Activated naive CD4-positive, alpha-beta T cell treated with Interleukin-2 at 50 U/mL for 16 hours (primary cell): ENCODE results near the gene GRK5.
"Not testable (repeated sequence)": the region's sequence is repeated elsewhere in the genome, so short reads cannot be mapped to it uniquely, and the experiment has no call there.

ENCODE experiments used
- DNase-seq: peaks from one replicate; pipeline ENCODE4 v3.0.0-alpha.2; 2020

Gene GRK5

GRCh38 chr10:119252470-119253151 is 45.2 kb downstream of the GRK5 start:
- DNase-seq, result no peak

GRCh38 chr10:119253433-119254174 is 46.2 kb downstream of the GRK5 start:
- DNase-seq, result peak; percentile 49

- DNase-seq, result no peak
Measured at GRCh38 chr10:119254335-119254734, 47.0 kb downstream of the GRK5 start.

- no peak for DNase-seq
Measured at GRCh38 chr10:119256030-119256429, 48.7 kb downstream of the GRK5 start.

- no peak for DNase-seq
Measured at GRCh38 chr10:119256897-119257296, 49.5 kb downstream of the GRK5 start.

GRCh38 chr10:119257899-119258419 is 50.6 kb downstream of the GRK5 start:
- no peak for DNase-seq

- no peak for DNase-seq
Measured at GRCh38 chr10:119259345-119259744, 52.0 kb downstream of the GRK5 start.

GRCh38 chr10:119261016-119261415 is 53.6 kb downstream of the GRK5 start:
- DNase-seq, result not testable (repeated sequence)

- no peak for DNase-seq
Measured at GRCh38 chr10:119263951-119264617, 56.7 kb downstream of the GRK5 start.

GRCh38 chr10:119265691-119266090 is 58.3 kb downstream of the GRK5 start:
- no peak for DNase-seq

- no peak for DNase-seq
Measured at GRCh38 chr10:119267384-119267783, 60.0 kb downstream of the GRK5 start.

- DNase-seq, result no peak
Measured at GRCh38 chr10:119268428-119268827, 61.1 kb downstream of the GRK5 start.

- peak; percentile 68 for DNase-seq
Measured at GRCh38 chr10:119268871-119269506, 61.6 kb downstream of the GRK5 start.

- DNase-seq, result no peak
Measured at GRCh38 chr10:119269737-119270136, 62.4 kb downstream of the GRK5 start.

- peak; percentile 53 for DNase-seq
Measured at GRCh38 chr10:119270762-119271366, 63.5 kb downstream of the GRK5 start.

GRCh38 chr10:119272338-119272734 is 65.0 kb downstream of the GRK5 start:
- not testable (repeated sequence) for DNase-seq

GRCh38 chr10:119272736-119273135 is 65.4 kb downstream of the GRK5 start:
- DNase-seq, result no peak

- no peak for DNase-seq
Measured at GRCh38 chr10:119273413-119273812, 66.0 kb downstream of the GRK5 start.

- no peak for DNase-seq
Measured at GRCh38 chr10:119274519-119275045, 67.2 kb downstream of the GRK5 start.

- DNase-seq, result no peak
Measured at GRCh38 chr10:119275085-119275484, 67.7 kb downstream of the GRK5 start.

GRCh38 chr10:119276194-119276593 is 68.8 kb downstream of the GRK5 start:
- DNase-seq, result not testable (repeated sequence)

- no peak for DNase-seq
Measured at GRCh38 chr10:119278126-119278709, 70.8 kb downstream of the GRK5 start.
